Caco-2 (cell line): Measurements from ENCODE around the gene SIMC1. TPM values are rescaled to one million over a fixed set of nuclear protein-coding genes. Genes with fewer than 3 reads are reported as not detected.
"Not testable (repeated sequence)": the region's sequence is repeated elsewhere in the genome, so short reads cannot be mapped to it uniquely, and the experiment has no call there.

ENCODE experiments used
- BruUV-seq: library from RNA; stranded (reverse); fragments of 400-500 nt; replicated peaks from 2 replicates; lab custom pipeline; 2021; lab: Mats Ljungman, UMichigan
- CTCF ChIA-PET: fragments of 300-600 bp; sonication (Branson Sonifier 250); formaldehyde crosslinking; loops from one replicate; lab custom pipeline; 2022; ENCODE audit warnings: antibody characterized with exemption; lab: Charles Lee
- POLR2A ChIA-PET: fragments of 300-600 bp; sonication (Branson Sonifier 250); formaldehyde crosslinking; loops from one replicate; lab custom pipeline; 2022; ENCODE audit warnings: antibody characterized with exemption; lab: Charles Lee
- DNase-seq, 2 experiments: peaks; one replicate each; pipeline versions ENCODE4 v3.0.0 to v3.0.0-alpha.2; 2020 to 2022
- H3K27me3 ChIP-seq: replicated peaks from 2 replicates; pipeline ENCODE4 v1.6.0; 2011; ENCODE audit warnings: low read length; ENCODE audit not compliant: control insufficient read depth, insufficient read depth
- H3K36me3 ChIP-seq: 2 replicates; pipeline ENCODE4 v1.5.1; 2011; ENCODE audit warnings: low read length; ENCODE audit not compliant: control insufficient read depth, insufficient read depth
- H3K4me1 ChIP-seq: fragments of 250-450 bp; sonication (Bioruptor Pico); 2 replicates; pipeline ENCODE4 v1.5.1; 2020; ENCODE audit warnings: mild to moderate bottlenecking
- H3K4me3 ChIP-seq: 2 replicates; pipeline ENCODE4 v1.5.1; 2011; ENCODE audit warnings: low read depth, mild to moderate bottlenecking, control low read depth, low read length
- H3K9me3 ChIP-seq: fragments of 250-450 bp; sonication (Bioruptor Pico); 2 replicates; pipeline ENCODE4 v1.5.1; 2020; ENCODE audit warnings: mild to moderate bottlenecking, moderate library complexity
- H3K27ac Mint-ChIP-seq: one replicate; pipeline ENCODE4 v1.8.0; 2022; ENCODE audit warnings: mixed read lengths; ENCODE audit not compliant: unreplicated experiment
- H3K27me3 Mint-ChIP-seq: one replicate; pipeline ENCODE4 v1.8.0; 2022; ENCODE audit warnings: mixed read lengths; ENCODE audit not compliant: insufficient read depth, unreplicated experiment
- H3K36me3 Mint-ChIP-seq: one replicate; pipeline ENCODE4 v1.8.0; 2022; ENCODE audit warnings: mild to moderate bottlenecking, mixed read lengths; ENCODE audit not compliant: insufficient read depth, unreplicated experiment
- H3K4me1 Mint-ChIP-seq: one replicate; pipeline ENCODE4 v1.8.0; 2022; ENCODE audit warnings: low read depth, mixed read lengths; ENCODE audit not compliant: unreplicated experiment
- H3K4me3 Mint-ChIP-seq: one replicate; pipeline ENCODE4 v1.8.0; 2022; ENCODE audit warnings: mild to moderate bottlenecking, moderate library complexity, mixed read lengths; ENCODE audit not compliant: unreplicated experiment
- H3K9me3 Mint-ChIP-seq: one replicate; pipeline ENCODE4 v1.8.0; 2022; ENCODE audit warnings: mixed read lengths; ENCODE audit not compliant: unreplicated experiment
- CTCF ChIP-seq, 2 experiments: fragments of 200-600 bp in 1 of 2; IDR thresholded peaks; 1 replicate in 1 of 2; 2 replicates in 1 of 2; pipeline versions ENCODE4 v1.5.1 to v1.8.0; 2011 to 2022; ENCODE audit warnings: antibody characterized with exemption in 1 of 2, control low read depth in 1 of 2, inconsistent platforms in 1 of 2, low read depth in 1 of 2, low read length in 1 of 2, mild to moderate bottlenecking in 1 of 2, moderate library complexity in 1 of 2; ENCODE audit not compliant: insufficient read depth in 1 of 2, severe bottlenecking in 1 of 2, unreplicated experiment in 1 of 2
- intact Hi-C: fragments of 100-400 bp; cut with micrococcal nuclease; formaldehyde crosslinking; loops from one replicate; pipeline ENCODE4 v1.10.0; 2022; ENCODE audit not compliant: unreplicated experiment
- total RNA-seq: library from RNA; stranded (reverse); gene quantifications from 2 replicates; pipeline ENCODE4 v1.2.3, GENCODE V29; 2022

The SIMC1 gene
- total RNA-seq, 1 experiment from 2014 or later: 42.3 TPM

- DNase-seq: peak in 1 of 2 experiments; percentile 58
- intact Hi-C loops, H3K27ac Mint-ChIP-seq, CTCF ChIA-PET, H3K4me3 ChIP-seq, BruUV-seq, H3K4me1 Mint-ChIP-seq, H3K36me3 Mint-ChIP-seq, H3K27me3 Mint-ChIP-seq, H3K4me1 ChIP-seq, H3K9me3 ChIP-seq, H3K27me3 ChIP-seq, H3K4me3 Mint-ChIP-seq, H3K36me3 ChIP-seq, H3K9me3 Mint-ChIP-seq, POLR2A ChIA-PET: not testable (repeated sequence)
- peak; percentile 37 to 53 for TF ChIP-seq CTCF (IDR thresholded peaks at IDR 0.05; ENCODE audit: insufficient read depth in 1 of 2, low read depth in 1 of 2, low read length in 1 of 2, severe bottlenecking in 1 of 2, unreplicated experiment in 1 of 2)
Observed at GRCh38 chr5:176235155-176235554, 3.1 kb upstream of the SIMC1 start.

- H3K9me3 ChIP-seq, H3K27me3 Mint-ChIP-seq: not testable (repeated sequence)
- BruUV-seq: TSS peak; percentile 12
Observed at GRCh38 chr5:176238645-176239283, 540 bp downstream of the SIMC1 start.

GRCh38 chr5:176239304-176239703 is 1.1 kb downstream of the SIMC1 start:
- H3K27me3 ChIP-seq, BruUV-seq, H3K36me3 Mint-ChIP-seq, H3K9me3 ChIP-seq, CTCF ChIA-PET, H3K4me1 ChIP-seq, H3K27ac Mint-ChIP-seq, H3K4me3 ChIP-seq, POLR2A ChIA-PET, H3K4me1 Mint-ChIP-seq, H3K4me3 Mint-ChIP-seq, H3K9me3 Mint-ChIP-seq, intact Hi-C loops, DNase-seq, H3K36me3 ChIP-seq, H3K27me3 Mint-ChIP-seq: not testable (repeated sequence)

More at GRCh38 chr5:176238645-176239283, 540 bp downstream of the SIMC1 start:
- CTCF ChIA-PET, H3K4me3 Mint-ChIP-seq, H3K27me3 ChIP-seq, intact Hi-C loops, H3K4me1 ChIP-seq, H3K36me3 ChIP-seq, H3K36me3 Mint-ChIP-seq, DNase-seq, H3K9me3 Mint-ChIP-seq, H3K27ac Mint-ChIP-seq, H3K4me1 Mint-ChIP-seq, POLR2A ChIA-PET: not testable (repeated sequence)
- H3K4me3 ChIP-seq: peak overlapping the region; percentile 36

GRCh38 chr5:176244318-176244717 is 6.1 kb downstream of the SIMC1 start:
- H3K36me3 ChIP-seq, H3K36me3 Mint-ChIP-seq, H3K9me3 Mint-ChIP-seq, H3K4me3 Mint-ChIP-seq, POLR2A ChIA-PET, H3K27ac Mint-ChIP-seq, H3K4me1 ChIP-seq, H3K27me3 ChIP-seq, intact Hi-C loops, BruUV-seq, H3K27me3 Mint-ChIP-seq, H3K4me3 ChIP-seq, H3K9me3 ChIP-seq, CTCF ChIA-PET, H3K4me1 Mint-ChIP-seq, DNase-seq: not testable (repeated sequence)

GRCh38 chr5:176245074-176245473 is 6.8 kb downstream of the SIMC1 start:
- H3K36me3 Mint-ChIP-seq, H3K4me1 ChIP-seq, H3K4me3 Mint-ChIP-seq, H3K36me3 ChIP-seq, POLR2A ChIA-PET, DNase-seq, H3K27me3 ChIP-seq, CTCF ChIA-PET, H3K9me3 ChIP-seq, intact Hi-C loops, H3K4me3 ChIP-seq, H3K27me3 Mint-ChIP-seq, H3K9me3 Mint-ChIP-seq, BruUV-seq, H3K27ac Mint-ChIP-seq, H3K4me1 Mint-ChIP-seq: not testable (repeated sequence)

GRCh38 chr5:176245489-176245888 is 7.3 kb downstream of the SIMC1 start:
- H3K4me3 ChIP-seq, H3K4me1 Mint-ChIP-seq, CTCF ChIA-PET, H3K9me3 ChIP-seq, intact Hi-C loops, H3K4me3 Mint-ChIP-seq, H3K36me3 Mint-ChIP-seq, H3K36me3 ChIP-seq, DNase-seq, BruUV-seq, H3K9me3 Mint-ChIP-seq, POLR2A ChIA-PET, H3K27ac Mint-ChIP-seq, H3K4me1 ChIP-seq, H3K27me3 Mint-ChIP-seq, H3K27me3 ChIP-seq: not testable (repeated sequence)
